ENCODE measurements around the gene RUNX3.
"Not testable (repeated sequence)": the region's sequence is repeated elsewhere in the genome, so short reads cannot be mapped to it uniquely, and the experiment has no call there.

RUNX3 gene

GRCh38 chr1:24892188-24893153 is 37.6 kb downstream of the RUNX3 start:
- in situ Hi-C loops (cut with HindIII; ENCODE audit: low sequenced_read_pairs), result no loop called here

GRCh38 chr1:24891367-24891766 is 38.7 kb downstream of the RUNX3 start:
- in situ Hi-C loops (cut with HindIII; ENCODE audit: low sequenced_read_pairs), result not testable (repeated sequence)

GRCh38 chr1:24890887-24891286 is 39.2 kb downstream of the RUNX3 start:
- in situ Hi-C loops (cut with HindIII; ENCODE audit: low sequenced_read_pairs), result no loop called here

- in situ Hi-C loops (cut with HindIII; ENCODE audit: low sequenced_read_pairs), result no loop called here
Observed at GRCh38 chr1:24888971-24889676, 41.0 kb downstream of the RUNX3 start.

GRCh38 chr1:24888061-24888970 is 41.8 kb downstream of the RUNX3 start:
- in situ Hi-C loops (cut with HindIII; ENCODE audit: low sequenced_read_pairs), result no loop called here

GRCh38 chr1:24886241-24886640 is 43.8 kb downstream of the RUNX3 start:
- in situ Hi-C loops (cut with HindIII; ENCODE audit: low sequenced_read_pairs), result no loop called here

GRCh38 chr1:24884751-24885150 is 45.3 kb downstream of the RUNX3 start:
- in situ Hi-C loops (cut with HindIII; ENCODE audit: low sequenced_read_pairs), result no loop called here

- in situ Hi-C loops (cut with HindIII; ENCODE audit: low sequenced_read_pairs), result no loop called here
Observed at GRCh38 chr1:24881034-24881433, 49.0 kb downstream of the RUNX3 start.

- in situ Hi-C loops (cut with HindIII; ENCODE audit: low sequenced_read_pairs), result no loop called here
Observed at GRCh38 chr1:24878775-24879742, 51.0 kb downstream of the RUNX3 start.

GRCh38 chr1:24878045-24878444 is 52.0 kb downstream of the RUNX3 start:
- in situ Hi-C loops (cut with HindIII; ENCODE audit: low sequenced_read_pairs), result no loop called here

GRCh38 chr1:24875991-24876506 is 54.0 kb downstream of the RUNX3 start:
- in situ Hi-C loops (cut with HindIII; ENCODE audit: low sequenced_read_pairs), result no loop called here

- in situ Hi-C loops (cut with HindIII; ENCODE audit: low sequenced_read_pairs), result no loop called here
Observed at GRCh38 chr1:24875257-24875656, 54.8 kb downstream of the RUNX3 start.

GRCh38 chr1:24874611-24875234 is 55.4 kb downstream of the RUNX3 start:
- in situ Hi-C loops (cut with HindIII; ENCODE audit: low sequenced_read_pairs), result no loop called here

GRCh38 chr1:24874056-24874455 is 56.0 kb downstream of the RUNX3 start:
- in situ Hi-C loops (cut with HindIII; ENCODE audit: low sequenced_read_pairs), result no loop called here

- in situ Hi-C loops (cut with HindIII; ENCODE audit: low sequenced_read_pairs), result no loop called here
Observed at GRCh38 chr1:24873148-24873547, 56.9 kb downstream of the RUNX3 start.

GRCh38 chr1:24872061-24872850 is 57.8 kb downstream of the RUNX3 start:
- in situ Hi-C loops (cut with HindIII; ENCODE audit: low sequenced_read_pairs), result no loop called here

- in situ Hi-C loops (cut with HindIII; ENCODE audit: low sequenced_read_pairs), result no loop called here
Observed at GRCh38 chr1:24871306-24871901, 58.7 kb downstream of the RUNX3 start.
